Upper lobe of left lung (tissue), 4 donors: ENCODE results near the gene PLEKHM2.

Experiments
- EP300 ChIP-seq, 4 donors: sonication (generic); formaldehyde crosslinking; IDR thresholded peaks; one replicate each; pipeline ENCODE4 v1.5.1; 2017; ENCODE audit warnings: antibody characterized with exemption in 4 of 4, control low read depth in 2 of 4
- POLR2A ChIP-seq, 4 donors: fragments of 450-650 bp; IDR thresholded peaks; one replicate each; pipeline ENCODE4 v1.5.1; 2016 to 2017; ENCODE audit warnings: antibody characterized with exemption in 4 of 4, mild to moderate bottlenecking in 2 of 4
- POLR2AphosphoS5 ChIP-seq, 2 donors: sonication (generic); formaldehyde crosslinking; IDR thresholded peaks; one replicate each; pipeline ENCODE4 v1.5.1; 2017; ENCODE audit warnings: antibody characterized with exemption in 2 of 2
- TF ChIP-seq, protein P1 (sequence below), 6 experiments: fragments of 450-650 bp in 4 of 6; fragments of 200-600 bp in 2 of 6; sonication (generic) in 2 of 6; IDR thresholded peaks; one replicate each; pipeline ENCODE4 v1.5.1; 2016 to 2019; ENCODE audit warnings: antibody characterized with exemption in 6 of 6

DNA sequence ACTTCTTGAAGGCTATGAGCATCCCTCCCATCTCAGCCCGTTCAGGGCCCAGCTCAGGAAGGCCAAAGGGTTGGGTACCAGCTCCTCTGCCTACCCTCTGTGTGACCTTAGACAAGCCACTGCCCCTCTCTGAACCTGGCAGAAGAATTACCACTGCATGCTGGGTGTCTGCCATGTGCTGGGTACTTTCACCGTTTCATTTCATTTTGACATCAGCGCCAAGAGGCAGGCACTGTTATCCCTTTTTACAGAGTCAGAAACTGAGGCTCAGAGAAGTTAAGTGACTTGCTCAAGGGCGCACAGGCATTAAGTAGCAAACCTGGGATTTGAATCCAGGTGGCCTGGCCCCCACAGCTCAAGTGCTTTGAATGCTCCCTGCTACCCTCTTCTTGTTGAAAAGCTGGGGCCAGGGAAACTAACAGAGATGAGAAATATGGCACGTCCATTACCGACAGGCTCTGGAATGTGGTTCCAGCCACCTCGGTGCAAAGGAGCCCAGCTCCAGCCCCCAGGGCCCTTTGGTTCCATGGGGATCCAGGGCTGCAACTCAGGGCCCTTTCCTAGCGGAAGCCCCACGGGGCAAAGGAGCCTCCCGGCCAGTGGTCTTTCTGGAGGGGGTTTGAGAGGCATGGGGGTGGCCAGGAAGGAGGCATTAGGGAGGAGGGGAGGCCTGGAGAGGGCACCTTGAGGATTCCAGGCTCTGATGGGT, 64.7 kb downstream of the PLEKHM2 start:
- TF ChIP-seq, protein P1, sequence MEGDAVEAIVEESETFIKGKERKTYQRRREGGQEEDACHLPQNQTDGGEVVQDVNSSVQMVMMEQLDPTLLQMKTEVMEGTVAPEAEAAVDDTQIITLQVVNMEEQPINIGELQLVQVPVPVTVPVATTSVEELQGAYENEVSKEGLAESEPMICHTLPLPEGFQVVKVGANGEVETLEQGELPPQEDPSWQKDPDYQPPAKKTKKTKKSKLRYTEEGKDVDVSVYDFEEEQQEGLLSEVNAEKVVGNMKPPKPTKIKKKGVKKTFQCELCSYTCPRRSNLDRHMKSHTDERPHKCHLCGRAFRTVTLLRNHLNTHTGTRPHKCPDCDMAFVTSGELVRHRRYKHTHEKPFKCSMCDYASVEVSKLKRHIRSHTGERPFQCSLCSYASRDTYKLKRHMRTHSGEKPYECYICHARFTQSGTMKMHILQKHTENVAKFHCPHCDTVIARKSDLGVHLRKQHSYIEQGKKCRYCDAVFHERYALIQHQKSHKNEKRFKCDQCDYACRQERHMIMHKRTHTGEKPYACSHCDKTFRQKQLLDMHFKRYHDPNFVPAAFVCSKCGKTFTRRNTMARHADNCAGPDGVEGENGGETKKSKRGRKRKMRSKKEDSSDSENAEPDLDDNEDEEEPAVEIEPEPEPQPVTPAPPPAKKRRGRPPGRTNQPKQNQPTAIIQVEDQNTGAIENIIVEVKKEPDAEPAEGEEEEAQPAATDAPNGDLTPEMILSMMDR (IDR thresholded peaks at IDR 0.05), result no peak
- TF ChIP-seq POLR2A (IDR thresholded peaks at IDR 0.05) (no peak), POLR2AphosphoS5 (IDR thresholded peaks at IDR 0.05) (no peak), EP300 (IDR thresholded peaks at IDR 0.05) (no peak)
